Neural progenitor cell (in vitro differentiated cells): ENCODE results near the gene CCDC188. TPM values are rescaled to one million over a fixed set of nuclear protein-coding genes. Genes with fewer than 3 reads are reported as not detected.
A peak's percentile ranks its signal among the peaks of the same experiment; 100 is the strongest.

Experiments used
- DNase-seq: peaks from one replicate; pipeline ENCODE4 v3.0.0-alpha.2; 2016; ENCODE audit warnings: low spot score
- H2AFZ ChIP-seq: fragments of 200-600 bp; sonication (generic); replicated peaks from 2 replicates; pipeline ENCODE4 v1.6.1; 2016; ENCODE audit warnings: antibody characterized with exemption
- H3F3A ChIP-seq: fragments of 200-600 bp; sonication (generic); 2 replicates; pipeline ENCODE4 v1.6.1; 2016; ENCODE audit warnings: antibody characterized with exemption, low read depth
- H3K27ac ChIP-seq: fragments of 200-600 bp; sonication (generic); 2 replicates; pipeline ENCODE4 v1.5.1; 2016; ENCODE audit warnings: mild to moderate bottlenecking
- H3K27me3 ChIP-seq: fragments of 200-600 bp; sonication (generic); 2 replicates; pipeline ENCODE4 v1.6.1; 2016; ENCODE audit warnings: mild to moderate bottlenecking, moderate library complexity
- H3K36me3 ChIP-seq: fragments of 200-600 bp; sonication (generic); 2 replicates; pipeline ENCODE4 v1.5.1; 2016
- H3K4me1 ChIP-seq: fragments of 200-600 bp; sonication (generic); 2 replicates; pipeline ENCODE4 v1.6.1; 2016; ENCODE audit warnings: mixed run types
- H3K4me2 ChIP-seq: fragments of 200-600 bp; sonication (generic); 2 replicates; pipeline ENCODE4 v1.6.1; 2016
- H3K4me3 ChIP-seq: fragments of 200-600 bp; sonication (generic); 2 replicates; pipeline ENCODE4 v1.5.1; 2016
- H3K79me2 ChIP-seq: fragments of 200-600 bp; sonication (generic); 2 replicates; pipeline ENCODE4 v1.6.1; 2016; ENCODE audit warnings: low read depth
- H3K9ac ChIP-seq: fragments of 200-600 bp; sonication (generic); 2 replicates; pipeline ENCODE4 v1.6.1; 2016
- H3K9me3 ChIP-seq: fragments of 200-600 bp; sonication (generic); 2 replicates; pipeline ENCODE4 v1.5.1; 2016; ENCODE audit warnings: low read depth
- H4K20me1 ChIP-seq: fragments of 200-600 bp; sonication (generic); 2 replicates; pipeline ENCODE4 v1.6.1; 2016; ENCODE audit warnings: low read depth
- H3K27ac Mint-ChIP-seq: 3 replicates; pipeline ENCODE4 v1.8.0; 2021; ENCODE audit warnings: mixed read lengths
- H3K27me3 Mint-ChIP-seq: 2 replicates; pipeline ENCODE4 v1.8.0; 2022; ENCODE audit warnings: low read depth, mild to moderate bottlenecking, inconsistent platforms, moderate library complexity, mixed read lengths; ENCODE audit not compliant: insufficient read depth
- H3K36me3 Mint-ChIP-seq: 3 replicates; pipeline ENCODE4 v1.8.0; 2021; ENCODE audit warnings: mixed read lengths
- H3K4me1 Mint-ChIP-seq: 3 replicates; pipeline ENCODE4 v1.8.0; 2021; ENCODE audit warnings: mixed read lengths
- H3K4me3 Mint-ChIP-seq: 3 replicates; pipeline ENCODE4 v1.8.0; 2021; ENCODE audit warnings: mild to moderate bottlenecking, moderate library complexity, mixed read lengths
- H3K9me3 Mint-ChIP-seq: 3 replicates; pipeline ENCODE4 v1.8.0; 2020; ENCODE audit warnings: mixed read lengths
- EZH2 ChIP-seq: fragments of 200-600 bp; sonication (generic); IDR thresholded peaks from 2 replicates; pipeline ENCODE4 v1.6.1; 2017; ENCODE audit warnings: antibody characterized with exemption, mild to moderate bottlenecking, moderate library complexity
- EZH2phosphoT487 ChIP-seq: fragments of 200-600 bp; sonication (generic); IDR thresholded peaks from 2 replicates; pipeline ENCODE4 v1.6.1; 2017; ENCODE audit warnings: antibody characterized with exemption
- total RNA-seq: library from RNA; depleted of rRNA; stranded (reverse); fragments of >200 nt; gene quantifications from 2 replicates; pipeline ENCODE4 v1.2.3, GENCODE V29; 2015; ENCODE audit warnings: low replicate concordance
- TF ChIP-seq, protein P1 (sequence below): fragments of 200-600 bp; sonication (generic); IDR thresholded peaks from 2 replicates; pipeline ENCODE4 v1.5.1; 2017; ENCODE audit warnings: antibody characterized with exemption, mild to moderate bottlenecking

The CCDC188 gene
- total RNA-seq, 1 donor from 2014 or later = not detected

DNA sequence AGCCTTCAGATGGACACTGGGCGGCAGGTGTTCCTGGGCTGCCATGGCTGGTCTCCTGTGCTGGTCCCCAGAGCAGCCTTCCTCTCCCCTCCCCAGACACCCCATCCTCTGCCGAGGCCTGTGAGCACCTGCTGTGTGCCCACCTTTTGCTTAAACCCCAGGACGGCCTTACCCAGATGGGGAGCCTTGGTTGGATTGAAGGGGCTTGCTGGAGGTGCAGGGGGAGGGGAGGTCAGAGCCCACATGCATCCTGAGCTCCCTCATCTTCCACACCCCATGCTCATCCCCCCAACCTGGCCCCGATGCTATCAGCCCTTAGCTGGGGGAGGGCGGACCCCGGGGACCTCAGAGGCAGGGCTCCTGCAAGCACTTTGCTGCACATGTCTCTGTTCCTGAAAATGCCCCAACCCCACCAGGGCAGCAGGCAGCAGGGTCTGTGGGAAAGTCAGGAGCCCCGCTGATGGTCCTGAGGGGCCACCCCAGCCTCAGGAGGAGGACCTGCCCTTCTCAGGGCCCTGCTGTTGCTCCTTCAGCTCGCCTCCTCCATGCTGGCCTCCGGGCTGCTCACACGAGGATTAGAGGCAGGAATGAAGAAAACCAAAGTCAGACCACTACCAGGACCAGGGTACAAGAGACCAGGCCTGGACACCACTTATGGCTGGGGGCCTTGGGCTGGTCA is 41.6 kb upstream of the CCDC188 start:
- no peaks in the 10 kb centered on the region for H3K36me3 Mint-ChIP-seq
- H3K27ac Mint-ChIP-seq = peak overlapping the region; percentile 29
- H3K9me3 ChIP-seq = no peaks in the 10 kb centered on the region
- H3K79me2 ChIP-seq = no peaks in the 10 kb centered on the region
- peaks cover 7% of the 10 kb centered on the region for H3K4me1 Mint-ChIP-seq
- no peaks in the 10 kb centered on the region for H3K27me3 ChIP-seq
- H3K36me3 ChIP-seq = no peaks in the 10 kb centered on the region
- DNase-seq = no peak
- no peaks in the 10 kb centered on the region for H3K9me3 Mint-ChIP-seq
- H3K4me2 ChIP-seq = no peak overlapping the region
- H3K9ac ChIP-seq = no peak overlapping the region
- H3K4me3 ChIP-seq = no peak overlapping the region
- no peak overlapping the region for H2AFZ ChIP-seq
- H3K27me3 Mint-ChIP-seq = peaks cover 5% of the 10 kb centered on the region
- no peaks in the 10 kb centered on the region for H4K20me1 ChIP-seq
- H3F3A ChIP-seq = no peaks in the 10 kb centered on the region
- H3K27ac ChIP-seq = no peak overlapping the region
- peaks cover 4% of the 10 kb centered on the region for H3K4me1 ChIP-seq
- no peak overlapping the region for H3K4me3 Mint-ChIP-seq
- TF ChIP-seq EZH2 (no peak), EZH2phosphoT487 (no peak)
- TF ChIP-seq, protein P1, sequence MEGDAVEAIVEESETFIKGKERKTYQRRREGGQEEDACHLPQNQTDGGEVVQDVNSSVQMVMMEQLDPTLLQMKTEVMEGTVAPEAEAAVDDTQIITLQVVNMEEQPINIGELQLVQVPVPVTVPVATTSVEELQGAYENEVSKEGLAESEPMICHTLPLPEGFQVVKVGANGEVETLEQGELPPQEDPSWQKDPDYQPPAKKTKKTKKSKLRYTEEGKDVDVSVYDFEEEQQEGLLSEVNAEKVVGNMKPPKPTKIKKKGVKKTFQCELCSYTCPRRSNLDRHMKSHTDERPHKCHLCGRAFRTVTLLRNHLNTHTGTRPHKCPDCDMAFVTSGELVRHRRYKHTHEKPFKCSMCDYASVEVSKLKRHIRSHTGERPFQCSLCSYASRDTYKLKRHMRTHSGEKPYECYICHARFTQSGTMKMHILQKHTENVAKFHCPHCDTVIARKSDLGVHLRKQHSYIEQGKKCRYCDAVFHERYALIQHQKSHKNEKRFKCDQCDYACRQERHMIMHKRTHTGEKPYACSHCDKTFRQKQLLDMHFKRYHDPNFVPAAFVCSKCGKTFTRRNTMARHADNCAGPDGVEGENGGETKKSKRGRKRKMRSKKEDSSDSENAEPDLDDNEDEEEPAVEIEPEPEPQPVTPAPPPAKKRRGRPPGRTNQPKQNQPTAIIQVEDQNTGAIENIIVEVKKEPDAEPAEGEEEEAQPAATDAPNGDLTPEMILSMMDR = no peak

DNA sequence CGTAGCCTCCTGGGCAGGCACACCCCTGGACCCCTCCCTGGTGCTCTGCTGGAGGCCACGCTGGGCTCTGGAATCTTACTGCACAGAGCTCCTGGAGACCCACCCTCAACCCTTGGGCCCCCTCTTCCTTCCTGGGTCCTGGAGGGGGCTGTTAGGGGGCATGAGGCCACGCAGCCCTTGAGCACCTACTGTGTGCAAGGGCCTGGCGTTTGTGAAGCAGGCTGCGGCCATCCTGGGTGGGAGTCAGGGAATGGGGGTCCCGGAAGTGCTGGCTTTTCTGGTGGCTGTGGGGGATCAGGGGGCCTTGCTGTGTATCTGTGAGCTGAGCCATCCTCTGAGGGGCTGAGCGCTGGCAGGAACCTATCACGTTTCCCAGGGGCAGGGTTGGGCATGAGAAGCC is 40.9 kb upstream of the CCDC188 start:
- H3F3A ChIP-seq = no peaks in the 10 kb centered on the region
- no peak overlapping the region for H3K4me2 ChIP-seq
- no peaks in the 10 kb centered on the region for H3K79me2 ChIP-seq
- H2AFZ ChIP-seq = no peak overlapping the region
- Mint-ChIP-seq H3K9me3 (no peaks in the 10 kb centered on the region), H3K4me1 (peaks cover 7% of the 10 kb centered on the region), H3K27ac (no peak overlapping the region), H3K4me3 (no peak overlapping the region), H3K27me3 (peaks cover 5% of the 10 kb centered on the region), H3K36me3 (no peaks in the 10 kb centered on the region)
- no peak for DNase-seq
- no peak for TF ChIP-seq EZH2
- no peak overlapping the region for H3K4me3 ChIP-seq
- no peak overlapping the region for H3K27ac ChIP-seq
- no peaks in the 10 kb centered on the region for H3K36me3 ChIP-seq
- no peaks in the 10 kb centered on the region for H3K27me3 ChIP-seq
- no peaks in the 10 kb centered on the region for H3K9me3 ChIP-seq
- no peak overlapping the region for H3K9ac ChIP-seq
- H4K20me1 ChIP-seq = no peaks in the 10 kb centered on the region
- H3K4me1 ChIP-seq = peaks cover 5% of the 10 kb centered on the region

DNA sequence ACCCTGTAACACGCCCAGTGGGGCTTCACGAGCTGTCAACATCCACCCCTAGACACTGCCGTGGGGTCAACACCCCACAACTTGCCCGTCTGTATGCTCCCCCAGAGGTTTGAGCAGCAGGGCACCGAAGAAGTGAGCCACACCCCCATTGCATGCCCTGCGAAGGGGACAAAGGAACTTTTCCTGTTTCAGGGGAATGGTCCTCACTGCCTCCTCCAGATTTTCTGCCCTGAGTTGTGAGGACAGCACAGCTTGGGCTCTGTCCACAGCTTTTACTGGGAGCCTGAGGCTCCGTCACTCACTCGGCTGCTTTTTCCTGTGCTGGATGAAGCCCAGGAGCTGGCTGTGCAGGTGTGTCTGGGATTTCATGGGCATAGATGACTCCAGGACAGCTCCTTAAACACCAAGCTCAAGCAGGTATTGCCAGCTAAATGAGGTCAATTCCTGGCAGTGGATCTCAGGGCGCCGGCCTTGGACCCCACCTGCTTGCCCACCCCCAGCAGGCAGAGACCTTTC is 40.2 kb upstream of the CCDC188 start:
- Mint-ChIP-seq H3K9me3 (no peaks in the 10 kb centered on the region), H3K36me3 (no peaks in the 10 kb centered on the region), H3K27me3 (peaks cover 5% of the 10 kb centered on the region), H3K4me3 (no peak overlapping the region), H3K4me1 (peaks cover 7% of the 10 kb centered on the region), H3K27ac (no peak overlapping the region)
- no peak for DNase-seq
- Histone ChIP-seq H3K9ac (no peak overlapping the region), H3K4me1 (peaks cover 9% of the 10 kb centered on the region), H3K79me2 (no peaks in the 10 kb centered on the region), H2AFZ (no peak overlapping the region), H3K36me3 (no peaks in the 10 kb centered on the region), H4K20me1 (no peaks in the 10 kb centered on the region), H3F3A (no peaks in the 10 kb centered on the region), H3K27me3 (no peaks in the 10 kb centered on the region), H3K27ac (no peak overlapping the region), H3K4me2 (no peak overlapping the region), H3K9me3 (no peaks in the 10 kb centered on the region), H3K4me3 (no peak overlapping the region)
- TF ChIP-seq EZH2phosphoT487 = no peak
- no peak for TF ChIP-seq EZH2
- TF ChIP-seq, protein P1 = no peak

DNA sequence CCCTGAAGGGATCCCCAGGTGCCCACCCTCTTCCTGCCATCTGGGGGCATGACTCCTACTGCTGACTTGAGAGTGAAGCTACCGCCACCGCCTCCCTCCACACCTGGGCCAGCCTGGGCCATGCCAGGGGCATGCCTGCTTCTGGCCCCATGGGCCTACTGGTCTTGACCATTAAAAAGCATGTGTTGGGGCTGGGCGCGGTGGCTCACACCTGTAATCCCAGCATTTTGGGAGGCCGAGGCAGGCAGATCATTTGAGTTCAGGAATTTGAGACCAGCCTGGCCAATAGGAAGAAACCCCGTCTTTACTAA is 37.7 kb upstream of the CCDC188 start:
- Mint-ChIP-seq H3K27me3 (peaks cover 2% of the 10 kb centered on the region), H3K4me3 (no peak overlapping the region), H3K9me3 (no peaks in the 10 kb centered on the region), H3K27ac (no peak overlapping the region), H3K36me3 (no peaks in the 10 kb centered on the region), H3K4me1 (peaks cover 7% of the 10 kb centered on the region)
- Histone ChIP-seq H3K9ac (no peak overlapping the region), H3K36me3 (no peaks in the 10 kb centered on the region), H3F3A (no peaks in the 10 kb centered on the region), H3K9me3 (no peaks in the 10 kb centered on the region), H3K27me3 (no peaks in the 10 kb centered on the region), H3K4me2 (no peak overlapping the region), H3K4me1 (peaks cover 9% of the 10 kb centered on the region), H3K79me2 (no peaks in the 10 kb centered on the region), H3K4me3 (no peak overlapping the region), H4K20me1 (no peaks in the 10 kb centered on the region), H3K27ac (no peak overlapping the region), H2AFZ (no peak overlapping the region)
- DNase-seq = no peak
- no peak for TF ChIP-seq EZH2
- TF ChIP-seq, protein P1 = no peak
- TF ChIP-seq EZH2phosphoT487 = no peak
